ENCODE data around the gene HCN1.
A peak's percentile ranks its signal among the peaks of the same experiment; 100 is the strongest.

Gene HCN1

GRCh38 chr5:45696206-45696836, at the start of gene HCN1:
TSS of gene HCN1 (minus strand) at chr5:45696380.
- DNase-seq = no peak

GRCh38 chr5:45741110-45741509, 44.9 kb upstream of the HCN1 start:
- DNase-seq = no peak

GRCh38 chr5:45737153-45737552, 41.0 kb upstream of the HCN1 start:
- no peak for DNase-seq

- no peak for DNase-seq
These were observed 29.4 kb upstream of the HCN1 start for GRCh38 chr5:45725537-45725936.

- DNase-seq = no peak
These were observed 1.0 kb upstream of the HCN1 start for GRCh38 chr5:45697201-45697600.

- DNase-seq = no peak
These were observed 400 bp downstream of the HCN1 start for GRCh38 chr5:45695804-45696156.

GRCh38 chr5:45694971-45695803, 993 bp downstream of the HCN1 start:
- peak; percentile 6 for DNase-seq

- DNase-seq = no peak
These were observed 1.8 kb downstream of the HCN1 start for GRCh38 chr5:45694255-45694814.

- DNase-seq = no peak
These were observed 3.7 kb downstream of the HCN1 start for GRCh38 chr5:45692481-45692880.

- DNase-seq = no peak
These were observed 4.5 kb downstream of the HCN1 start for GRCh38 chr5:45691656-45692055.

GRCh38 chr5:45687701-45688100, 8.5 kb downstream of the HCN1 start:
- DNase-seq = no peak

- DNase-seq = no peak
These were observed 9.6 kb downstream of the HCN1 start for GRCh38 chr5:45686620-45687019.

GRCh38 chr5:45684118-45684517, 12.1 kb downstream of the HCN1 start:
- no peak for DNase-seq

- no peak for DNase-seq
These were observed 15.2 kb downstream of the HCN1 start for GRCh38 chr5:45680950-45681349.

- DNase-seq = no peak
These were observed 18.7 kb downstream of the HCN1 start for GRCh38 chr5:45677524-45677923.

- no peak for DNase-seq
These were observed 23.9 kb downstream of the HCN1 start for GRCh38 chr5:45672271-45672670.

GRCh38 chr5:45648744-45649143, 47.4 kb downstream of the HCN1 start:
- no peak for DNase-seq

- DNase-seq = no peak
These were observed 53.1 kb downstream of the HCN1 start for GRCh38 chr5:45643056-45643455.

GRCh38 chr5:45642370-45642769, 53.8 kb downstream of the HCN1 start:
- no peak for DNase-seq

- DNase-seq = peak; percentile 1
These were observed 57.1 kb downstream of the HCN1 start for GRCh38 chr5:45639040-45639439.

GRCh38 chr5:45627076-45627656, 69.0 kb downstream of the HCN1 start:
- no peak for DNase-seq

GRCh38 chr5:45623832-45624231, 72.3 kb downstream of the HCN1 start:
- no peak for DNase-seq

GRCh38 chr5:45622365-45622764, 73.8 kb downstream of the HCN1 start:
- no peak for DNase-seq

- no peak for DNase-seq
These were observed 78.2 kb downstream of the HCN1 start for GRCh38 chr5:45617859-45618416.
